K562 (cell line): ENCODE results near the gene SEMA6B. TPM values are rescaled to one million over a fixed set of nuclear protein-coding genes. Genes with fewer than 3 reads are reported as not detected.

Source experiments
- ATF7 ChIP-seq: fragments of 450-650 bp; IDR thresholded peaks from 2 replicates; pipeline ENCODE4 v1.7.1; 2014; ENCODE audit warnings: mild to moderate bottlenecking, moderate library complexity
- CHD1 ChIP-seq: fragments of 200-600 bp; sonication (generic); IDR thresholded peaks from one replicate; pipeline ENCODE4 v1.6.1; 2012; ENCODE audit warnings: mild to moderate bottlenecking, moderate library complexity, low read length, inconsistent platforms
- CTBP1 ChIP-seq: fragments of 450-650 bp; IDR thresholded peaks from 2 replicates; pipeline ENCODE4 v1.6.1; 2016; ENCODE audit warnings: borderline replicate concordance
- CTCFL ChIP-seq: IDR thresholded peaks from 2 replicates; pipeline ENCODE4 v1.6.1; 2011; ENCODE audit warnings: borderline replicate concordance, low read depth, mild to moderate bottlenecking, moderate library complexity, low read length; ENCODE audit not compliant: insufficient read depth, poor library complexity, severe bottlenecking
- FIP1L1 ChIP-seq: fragments of 200-400 bp; formaldehyde crosslinking; IDR thresholded peaks from 2 replicates; pipeline ENCODE4 v1.6.1; 2018; ENCODE audit warnings: mild to moderate bottlenecking, low read depth, low read length; ENCODE audit not compliant: poor library complexity, severe bottlenecking
- FOXA3 ChIP-seq, 2 experiments: fragments of 450-650 bp in 1 of 2; sonication (generic) in 1 of 2; formaldehyde crosslinking; IDR thresholded peaks in 1 of 2; conservative IDR thresholded peaks in 1 of 2; 2 replicates each; pipeline versions ENCODE4 v1.4.0 to v1.8.0; 2020 to 2022; ENCODE audit warnings: mild to moderate bottlenecking in 2 of 2, missing genetic modification reagents in 1 of 2
- GTF3C2 ChIP-seq: IDR thresholded peaks from 3 replicates; pipeline ENCODE4 v1.6.1; 2011; ENCODE audit warnings: borderline replicate concordance, mild to moderate bottlenecking, moderate library complexity; ENCODE audit not compliant: insufficient read length; ENCODE audit errors: extremely low read depth
- HDAC2 ChIP-seq: fragments of 450-650 bp; IDR thresholded peaks from 2 replicates; pipeline ENCODE4 v1.6.1; 2016; ENCODE audit warnings: mild to moderate bottlenecking
- KDM5B ChIP-seq: fragments of 200-600 bp; sonication (generic); IDR thresholded peaks from 2 replicates; pipeline ENCODE4 v1.6.1; 2012; ENCODE audit warnings: low read depth, mild to moderate bottlenecking, moderate library complexity, low read length, control low read depth, inconsistent platforms; ENCODE audit not compliant: insufficient replicate concordance
- MAFK ChIP-seq: IDR thresholded peaks from 2 replicates; pipeline ENCODE4 v1.6.1; 2011; ENCODE audit warnings: low read length, improper control_type of control experiment
- MAX ChIP-seq: sonication (generic); formaldehyde crosslinking; IDR thresholded peaks from 2 replicates; pipeline ENCODE4 v1.9.0; 2022; ENCODE audit warnings: mild to moderate bottlenecking, missing genetic modification reagents
- NFE2 ChIP-seq: IDR thresholded peaks from 2 replicates; pipeline ENCODE4 v1.6.1; 2014; ENCODE audit warnings: antibody characterized with exemption, low read depth
- RAD51 ChIP-seq: fragments of 450-650 bp; IDR thresholded peaks from 2 replicates; pipeline ENCODE4 v1.7.1; 2016; ENCODE audit warnings: low read depth, mild to moderate bottlenecking, borderline replicate concordance
- RBM39 ChIP-seq: fragments of 200-400 bp; formaldehyde crosslinking; optimal IDR thresholded peaks from 2 replicates; pipeline ENCODE3; 2018; ENCODE audit warnings: low read depth, low read length
- SOX6 ChIP-seq: fragments of 450-650 bp; IDR thresholded peaks from 2 replicates; pipeline ENCODE4 v1.6.1; 2014; ENCODE audit warnings: mild to moderate bottlenecking
- TAL1 ChIP-seq: fragments of 450-650 bp; IDR thresholded peaks from 2 replicates; pipeline ENCODE4 v1.6.1; 2016; ENCODE audit warnings: mild to moderate bottlenecking
- TARDBP ChIP-seq: fragments of 450-650 bp; IDR thresholded peaks from 2 replicates; pipeline ENCODE4 v1.6.1; 2016
- XRCC5 ChIP-seq: fragments of 200-400 bp; formaldehyde crosslinking; IDR thresholded peaks from 2 replicates; pipeline ENCODE4 v1.6.1; 2017; ENCODE audit warnings: low read depth, mild to moderate bottlenecking, low read length
- ZC3H8 ChIP-seq: fragments of 450-650 bp; IDR thresholded peaks from 2 replicates; pipeline ENCODE4 v1.6.1; 2017
- ZKSCAN8 ChIP-seq: fragments of 200-800 bp; sonication (Bioruptor generic); IDR thresholded peaks from 2 replicates; pipeline ENCODE4 v1.6.1; 2016; ENCODE audit warnings: missing genetic modification characterization, missing compliant biosample characterization
- ZNF316 ChIP-seq: fragments of 450-650 bp; IDR thresholded peaks from 2 replicates; pipeline ENCODE4 v1.6.1; 2016
- ZZZ3 ChIP-seq: fragments of 450-650 bp; IDR thresholded peaks from 2 replicates; pipeline ENCODE4 v1.6.1; 2016; ENCODE audit warnings: antibody characterized with exemption, mild to moderate bottlenecking, moderate library complexity
- polyA plus RNA-seq, 8 experiments: library from polyadenylated mRNA; depleted of rRNA in 4 of 8; stranded (reverse) in 5 of 8; unstranded in 3 of 8; fragments of >200 nt; fragmentation: Nextera tagmentation in 2 of 8; fragmentation: Illumina TruSeq in 1 of 8; extraction: Ambion mirVana in 2 of 8; extraction: Trizol in 1 of 8; gene quantifications; 2 replicates each; pipeline versions ENCODE4 v1.2.1 to v1.2.3, GENCODE V29; 2011 to 2014; ENCODE audit warnings: inconsistent platforms in 1 of 8, missing spikeins in 1 of 8
- total RNA-seq, 7 experiments: library from RNA; depleted of rRNA in 6 of 7; stranded (reverse); fragments of >200 nt in 6 of 7; fragmentation: Illumina TruSeq in 2 of 7; extraction: Trizol in 2 of 7; gene quantifications; 2 replicates each; pipeline versions ENCODE4 v1.2.1 to v1.2.3, GENCODE V29; 2011 to 2021; ENCODE audit warnings: low replicate concordance in 1 of 7
- TF ChIP-seq, protein P1 (sequence below): sonication (generic); formaldehyde crosslinking; IDR thresholded peaks from 2 replicates; pipeline ENCODE4 v1.8.1; 2023; ENCODE audit warnings: mild to moderate bottlenecking, missing genetic modification reagents

The SEMA6B gene
- total and polyA plus RNA-seq, 9 of the 15 experiments (the other 6 are each of a cell fraction or from before 2014, with no cell fraction given) = 0.65 to 4.6 (median 2.5) TPM; not detected in 2

DNA sequence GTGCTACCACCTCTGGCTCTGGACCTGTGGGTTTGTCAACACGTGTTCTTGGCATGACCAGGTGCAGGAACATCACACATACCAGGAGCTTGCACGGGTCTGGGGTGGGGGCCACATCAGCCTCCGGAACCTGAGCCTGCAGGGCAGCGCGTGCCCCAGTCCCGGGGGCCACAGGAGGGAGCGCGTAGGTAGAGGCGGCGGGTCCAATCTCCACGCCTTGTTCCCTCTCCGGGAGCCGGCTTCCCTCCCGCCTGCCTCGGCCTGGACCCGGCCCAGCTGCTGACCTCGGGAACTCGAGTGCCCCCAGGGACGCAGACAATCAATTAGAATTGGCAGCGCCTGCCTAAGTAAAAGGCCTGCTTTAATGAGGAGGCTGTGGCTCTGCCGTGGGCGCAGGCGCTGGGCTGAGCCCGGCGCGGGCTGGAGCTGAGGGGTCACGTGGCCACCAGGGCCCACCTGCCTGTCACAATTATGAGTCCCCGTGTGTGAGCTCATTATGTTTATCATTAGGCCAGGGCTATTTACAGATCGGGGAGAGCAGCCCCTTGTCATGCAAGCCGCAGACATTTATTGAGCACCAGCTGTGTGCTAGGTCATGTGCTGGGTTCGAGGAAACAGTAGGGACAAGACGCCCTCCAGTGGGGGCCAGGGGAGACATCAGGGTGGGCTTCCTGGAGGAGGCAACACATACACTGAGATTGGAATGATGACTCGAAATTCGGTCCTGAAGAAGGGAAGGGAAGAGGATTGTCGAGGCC is 47.6 kb upstream of the SEMA6B start (continued):
- TF ChIP-seq FOXA3 (CRISPR knock-in tag; conservative IDR thresholded peaks at IDR 0.05 in 1 of 2, IDR thresholded peaks at IDR 0.05 in 1 of 2) = no peak
- no peak for TF ChIP-seq FIP1L1
- TF ChIP-seq RBM39 = no peak
- TF ChIP-seq MAFK = no peak
- TF ChIP-seq ZZZ3 = no peak
- 0 out of 2 replicates have a peak, but pooled peaks have one; percentile 77 for TF ChIP-seq ZKSCAN8
- TF ChIP-seq, protein P1, sequence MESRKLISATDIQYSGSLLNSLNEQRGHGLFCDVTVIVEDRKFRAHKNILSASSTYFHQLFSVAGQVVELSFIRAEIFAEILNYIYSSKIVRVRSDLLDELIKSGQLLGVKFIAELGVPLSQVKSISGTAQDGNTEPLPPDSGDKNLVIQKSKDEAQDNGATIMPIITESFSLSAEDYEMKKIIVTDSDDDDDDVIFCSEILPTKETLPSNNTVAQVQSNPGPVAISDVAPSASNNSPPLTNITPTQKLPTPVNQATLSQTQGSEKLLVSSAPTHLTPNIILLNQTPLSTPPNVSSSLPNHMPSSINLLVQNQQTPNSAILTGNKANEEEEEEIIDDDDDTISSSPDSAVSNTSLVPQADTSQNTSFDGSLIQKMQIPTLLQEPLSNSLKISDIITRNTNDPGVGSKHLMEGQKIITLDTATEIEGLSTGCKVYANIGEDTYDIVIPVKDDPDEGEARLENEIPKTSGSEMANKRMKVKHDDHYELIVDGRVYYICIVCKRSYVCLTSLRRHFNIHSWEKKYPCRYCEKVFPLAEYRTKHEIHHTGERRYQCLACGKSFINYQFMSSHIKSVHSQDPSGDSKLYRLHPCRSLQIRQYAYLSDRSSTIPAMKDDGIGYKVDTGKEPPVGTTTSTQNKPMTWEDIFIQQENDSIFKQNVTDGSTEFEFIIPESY (CRISPR knock-in tag) = peak; percentile 11; the same call in 1 of the 2 replicates
- TF ChIP-seq KDM5B = no peak
- no peak for TF ChIP-seq CTCFL
- no peak for TF ChIP-seq ZNF316
- TF ChIP-seq TAL1 = no peak
- TF ChIP-seq CTBP1 = no peak
- no peak for TF ChIP-seq SOX6
- no peak; the same call in 1 of the 2 replicates for TF ChIP-seq ATF7
- no peak for TF ChIP-seq TARDBP
- TF ChIP-seq XRCC5 = no peak
- peak; percentile 82 for TF ChIP-seq RAD51
- no peak for TF ChIP-seq NFE2
- peak; percentile 70 for TF ChIP-seq MAX
- peak; percentile 54; the same call in 1 of the 2 replicates for TF ChIP-seq HDAC2
- TF ChIP-seq GTF3C2 = peak; percentile 40
- TF ChIP-seq CHD1 = no peak
- TF ChIP-seq ZC3H8 = no peak
